HT1080 (cell line): Measurements from ENCODE around the gene SORBS1. TPM values are rescaled to one million over a fixed set of nuclear protein-coding genes. Genes with fewer than 3 reads are reported as not detected.
A peak's percentile ranks its signal among the peaks of the same experiment; 100 is the strongest.
"Not testable (repeated sequence)": the region's sequence is repeated elsewhere in the genome, so short reads cannot be mapped to it uniquely, and the experiment has no call there.

ENCODE experiments used
- DNase-seq: peaks from one replicate; pipeline ENCODE4 v3.0.0-alpha.2; 2015; ENCODE audit warnings: low read depth
- total RNA-seq: library from RNA; depleted of rRNA; stranded (reverse); fragments of >200 nt; shearing (Covaris generic); gene quantifications from 2 replicates; pipeline ENCODE4 v1.2.3, GENCODE V29; 2014

Gene SORBS1
- total RNA-seq, 1 experiment from 2014 or later: 0.76 TPM

DNA sequence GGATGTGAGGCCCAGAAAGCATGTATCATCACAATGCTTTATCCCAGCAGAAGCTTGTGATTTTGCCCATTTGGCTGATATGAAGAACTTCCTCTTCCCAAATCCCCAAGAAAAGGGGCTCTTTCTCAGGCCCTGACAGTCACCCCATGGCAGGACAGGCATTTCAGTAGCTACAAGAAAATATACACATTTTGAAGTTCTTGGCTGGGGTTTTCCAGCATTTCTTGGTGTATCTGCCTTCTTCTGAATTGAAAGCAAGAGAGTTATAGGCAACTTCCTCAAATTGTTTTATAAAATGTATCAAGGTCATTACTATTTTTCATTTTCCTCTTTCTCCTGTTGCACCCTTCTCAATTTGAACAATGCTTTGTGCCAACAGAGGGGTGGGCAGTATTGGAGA is 207.1 kb downstream of the SORBS1 start:
- no peak for DNase-seq

DNA sequence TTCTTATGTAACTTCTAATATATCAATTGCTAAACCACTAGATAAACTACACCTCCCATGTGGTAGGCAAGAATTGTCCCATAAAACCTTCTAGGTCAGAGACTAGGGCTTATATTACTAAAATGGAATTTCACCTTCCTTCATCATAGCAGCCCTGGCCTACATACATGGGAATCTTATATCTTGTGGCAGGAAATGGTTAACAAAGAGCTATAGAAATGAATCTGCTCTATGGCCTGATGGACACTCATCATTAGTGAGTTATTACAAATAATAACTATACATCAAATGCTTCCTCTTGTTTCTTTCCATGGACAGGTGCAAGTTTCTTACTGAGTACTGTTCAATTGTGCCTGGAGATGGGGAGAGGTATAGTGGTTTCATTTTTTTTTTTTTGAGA is 208.0 kb downstream of the SORBS1 start:
- no peak for DNase-seq

DNA sequence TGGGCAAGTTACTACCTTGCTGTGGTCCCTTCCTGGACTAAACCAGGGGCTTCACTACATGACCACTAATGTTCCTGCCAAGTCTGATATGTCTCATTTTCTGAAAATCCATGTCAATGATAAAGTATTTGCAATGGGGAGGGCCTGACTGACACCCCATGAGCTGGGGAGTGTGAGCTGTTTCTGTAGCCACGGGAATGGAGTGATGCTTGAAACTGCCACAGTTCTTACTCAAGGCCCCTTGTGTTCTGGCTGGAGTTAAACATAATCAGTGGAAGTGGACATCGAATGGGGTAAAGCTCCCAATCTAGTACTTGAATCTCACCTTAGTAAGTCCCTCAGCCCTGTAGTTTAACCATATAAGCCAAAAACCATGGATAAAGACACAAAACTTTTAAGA is 208.5 kb downstream of the SORBS1 start:
- DNase-seq: no peak

DNA sequence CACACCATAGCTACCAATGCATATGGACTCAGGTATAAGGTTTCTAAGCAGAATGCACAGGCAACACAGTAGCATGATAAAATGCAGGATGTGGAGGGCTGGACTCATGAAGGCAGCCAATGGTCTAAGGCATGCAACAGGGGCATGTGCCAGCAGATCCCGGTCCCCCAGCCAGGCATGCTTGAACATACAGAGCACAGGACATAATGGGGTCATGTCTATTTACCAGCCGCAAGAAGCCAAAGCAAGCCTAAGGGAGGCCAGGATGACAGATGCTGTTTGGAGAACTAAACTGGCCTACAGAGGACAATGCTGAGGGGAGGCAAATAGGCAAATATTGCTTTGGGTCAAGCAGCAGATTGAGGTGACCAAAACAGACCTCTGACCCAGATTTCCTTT is 210.3 kb downstream of the SORBS1 start:
- no peak for DNase-seq

DNA sequence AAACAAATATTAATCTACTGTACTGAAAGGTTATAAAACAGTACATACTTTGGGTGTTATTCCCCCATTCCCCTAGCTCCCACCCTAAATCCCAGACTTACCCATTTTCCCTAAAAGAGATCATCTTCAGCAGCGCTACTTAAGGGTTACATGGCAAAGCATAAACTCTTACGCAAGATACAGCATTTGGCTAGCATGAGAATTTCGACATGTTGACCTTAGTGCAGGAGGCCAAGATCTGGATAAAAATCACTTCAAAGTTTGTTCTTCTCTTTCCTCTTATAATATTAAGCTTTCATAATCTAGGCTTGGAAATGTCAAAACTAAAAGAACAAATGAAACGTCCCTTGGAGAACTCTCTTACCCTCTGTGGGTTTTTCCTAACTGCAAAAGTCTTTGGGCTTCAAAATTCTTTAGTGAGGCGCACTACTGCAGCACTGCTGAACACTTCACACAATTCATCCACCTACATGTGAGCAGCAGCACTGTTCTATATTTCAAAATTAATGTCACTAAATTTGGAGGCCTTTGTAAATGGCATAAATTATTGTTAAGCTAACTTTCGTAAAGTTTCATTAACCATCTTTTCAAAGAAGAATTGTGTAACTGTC is 210.8 kb downstream of the SORBS1 start:
- no peak for DNase-seq

DNA sequence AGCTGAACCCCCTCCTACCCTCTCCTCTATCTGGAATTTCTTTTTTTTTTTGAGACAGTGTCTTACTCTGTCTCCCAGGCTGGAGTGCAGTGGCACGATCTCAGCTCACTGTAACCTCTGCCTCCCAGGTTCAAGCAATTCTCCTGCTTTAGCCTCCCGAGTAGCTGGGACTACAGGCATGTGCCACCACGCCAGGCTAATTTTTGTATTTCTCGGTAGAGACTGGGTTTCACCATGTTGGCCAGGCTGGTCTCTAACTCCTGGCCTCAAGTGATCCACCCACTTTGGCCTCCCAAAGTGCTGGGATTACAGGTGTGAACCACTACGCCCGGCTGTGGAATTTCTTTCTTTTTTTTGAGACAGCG is 213.8 kb downstream of the SORBS1 start:
- not testable (repeated sequence) for DNase-seq

DNA sequence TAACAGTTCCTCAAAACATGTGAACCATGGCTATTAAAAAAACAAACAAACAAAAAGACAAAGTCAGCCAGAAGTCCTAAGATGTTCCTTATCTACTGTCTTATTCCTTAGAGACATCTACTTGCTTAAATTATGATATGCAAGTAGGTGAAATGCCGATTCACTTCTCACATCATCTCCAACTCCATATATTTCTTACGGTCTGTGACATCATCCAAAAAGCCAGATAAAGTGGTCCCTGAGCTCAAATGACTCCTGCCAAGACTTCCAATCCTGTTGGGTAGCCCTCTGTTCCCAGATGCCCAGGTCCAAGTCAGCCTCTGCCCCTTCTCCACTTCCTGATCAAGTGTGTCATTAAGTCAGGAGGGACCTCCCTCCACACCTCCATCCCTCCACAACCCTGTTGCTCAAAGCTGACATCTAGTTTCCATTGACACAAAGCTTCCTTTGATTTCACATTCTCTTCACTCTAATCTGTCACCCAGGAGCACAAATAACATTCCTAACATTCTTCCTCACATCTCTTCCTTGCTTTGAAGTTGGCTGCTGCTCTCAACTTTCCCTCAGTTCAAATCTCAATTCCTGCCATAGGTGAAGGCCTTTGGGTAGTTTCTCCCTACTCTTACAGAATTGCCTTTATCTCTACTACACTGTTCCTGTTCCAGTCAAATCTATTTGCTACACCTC is 214.3 kb downstream of the SORBS1 start:
- peak; percentile 64 for DNase-seq

DNA sequence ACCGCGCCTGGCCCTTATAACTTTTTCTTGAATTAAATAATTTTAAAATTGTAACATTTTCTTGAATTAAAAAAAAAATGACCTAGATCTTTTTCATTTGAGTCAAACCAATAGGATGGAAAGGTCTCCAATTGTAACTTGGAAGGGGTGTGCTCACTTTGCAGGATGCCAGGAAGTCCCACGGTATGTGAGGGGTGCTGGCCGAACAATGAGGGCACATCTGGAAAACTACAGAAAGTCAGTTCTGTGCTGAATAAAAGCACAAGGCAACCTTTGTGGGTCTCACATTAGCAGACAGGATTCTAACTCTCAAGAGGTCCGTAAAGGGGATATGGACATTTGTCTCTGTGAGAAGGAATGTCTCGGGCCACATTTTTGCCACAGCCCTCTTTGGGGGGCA is 217.6 kb downstream of the SORBS1 start:
- no peak for DNase-seq

DNA sequence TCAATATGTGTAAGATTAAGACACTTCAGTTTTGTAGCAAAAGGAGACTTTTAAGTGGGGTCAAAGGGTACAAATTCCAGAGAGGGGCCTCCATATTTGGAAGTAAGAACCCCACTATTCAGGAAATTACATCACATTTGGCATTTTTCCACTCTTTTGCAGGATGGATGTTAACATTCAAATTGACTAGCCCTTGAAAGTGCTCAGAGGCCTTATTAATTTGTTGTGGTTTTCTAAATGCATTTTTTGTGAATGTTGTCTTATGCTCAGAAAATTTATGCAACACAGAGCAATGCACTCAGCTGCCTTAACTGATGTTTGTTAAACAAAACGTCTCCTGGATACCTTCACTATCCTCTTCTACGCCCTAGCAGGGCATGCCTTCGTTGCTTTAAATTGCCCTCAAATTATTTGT is 219.4 kb downstream of the SORBS1 start:
- no peak for DNase-seq

DNA sequence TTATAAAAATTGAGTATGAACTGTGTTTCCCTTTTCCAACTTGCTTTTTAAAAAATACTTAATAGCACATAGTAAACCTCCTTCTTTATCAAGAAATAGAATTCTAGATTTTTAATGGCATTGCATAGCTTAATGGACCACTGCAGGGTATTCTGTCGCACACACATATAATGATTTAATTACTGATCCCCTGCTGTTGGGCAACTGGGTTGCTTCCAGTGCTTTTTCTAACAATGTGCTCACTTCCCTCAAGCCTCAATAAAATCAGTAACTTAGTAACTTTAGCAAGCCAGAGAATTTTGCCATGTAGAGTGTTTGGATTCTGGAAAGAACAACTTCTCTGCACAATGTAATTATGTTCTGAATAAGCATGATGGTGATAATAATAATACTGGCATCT is 221.3 kb downstream of the SORBS1 start:
- no peak for DNase-seq

DNA sequence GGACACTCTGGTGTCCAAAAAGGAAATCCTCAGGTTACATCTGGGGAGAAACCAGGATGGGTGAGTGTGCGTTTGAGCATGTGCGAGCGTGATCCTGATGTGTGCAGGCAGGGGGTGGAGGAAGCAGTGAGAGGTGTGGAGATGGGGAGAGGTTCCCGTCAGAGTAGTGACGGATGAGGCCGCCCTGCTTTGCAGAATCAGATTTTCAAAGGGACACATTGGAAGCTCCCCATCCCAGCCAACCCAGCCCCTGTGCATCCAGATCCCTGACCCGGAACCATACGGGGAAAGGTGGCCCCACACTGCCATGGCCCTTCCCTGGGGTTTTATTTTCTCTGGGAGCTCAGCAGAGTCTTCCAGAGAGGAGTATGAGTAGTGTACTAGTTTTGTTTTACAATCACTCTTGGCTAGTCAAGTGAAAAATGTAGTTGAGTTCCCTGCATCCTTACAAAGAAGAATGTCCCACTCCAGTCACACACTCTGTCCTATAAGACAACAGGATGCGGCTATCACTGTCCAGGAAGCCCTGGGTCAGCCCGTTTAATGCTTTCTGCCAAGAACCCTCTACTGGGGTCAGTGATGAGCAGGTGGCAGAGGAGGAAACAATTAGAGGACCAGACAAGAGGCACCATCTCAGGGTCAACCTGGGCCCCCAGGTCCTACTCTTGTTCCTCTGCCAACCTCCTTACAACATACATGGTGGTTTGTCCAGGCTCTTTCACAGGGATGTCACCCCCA is 223.6 kb downstream of the SORBS1 start:
- no peak for DNase-seq

DNA sequence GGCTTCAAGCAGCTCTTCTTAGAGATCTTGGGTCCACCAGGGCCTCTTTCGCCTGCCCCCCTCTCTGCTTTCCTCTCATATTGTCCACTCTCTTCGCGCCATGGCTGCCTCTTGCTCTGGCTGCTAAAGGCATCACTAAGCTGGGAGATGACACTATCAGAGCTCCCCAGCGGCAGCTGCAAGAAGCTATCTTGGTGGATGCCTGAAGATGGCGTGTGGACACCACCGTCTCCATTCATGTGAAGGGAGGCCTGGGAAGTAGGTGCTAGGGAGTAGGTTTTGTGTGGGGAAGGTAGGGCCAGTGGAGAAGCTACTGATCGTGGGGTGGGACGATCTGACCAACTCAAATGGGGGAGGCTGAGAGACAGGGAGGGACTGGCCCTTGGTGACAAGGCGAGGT is 224.5 kb downstream of the SORBS1 start:
- DNase-seq: no peak

DNA sequence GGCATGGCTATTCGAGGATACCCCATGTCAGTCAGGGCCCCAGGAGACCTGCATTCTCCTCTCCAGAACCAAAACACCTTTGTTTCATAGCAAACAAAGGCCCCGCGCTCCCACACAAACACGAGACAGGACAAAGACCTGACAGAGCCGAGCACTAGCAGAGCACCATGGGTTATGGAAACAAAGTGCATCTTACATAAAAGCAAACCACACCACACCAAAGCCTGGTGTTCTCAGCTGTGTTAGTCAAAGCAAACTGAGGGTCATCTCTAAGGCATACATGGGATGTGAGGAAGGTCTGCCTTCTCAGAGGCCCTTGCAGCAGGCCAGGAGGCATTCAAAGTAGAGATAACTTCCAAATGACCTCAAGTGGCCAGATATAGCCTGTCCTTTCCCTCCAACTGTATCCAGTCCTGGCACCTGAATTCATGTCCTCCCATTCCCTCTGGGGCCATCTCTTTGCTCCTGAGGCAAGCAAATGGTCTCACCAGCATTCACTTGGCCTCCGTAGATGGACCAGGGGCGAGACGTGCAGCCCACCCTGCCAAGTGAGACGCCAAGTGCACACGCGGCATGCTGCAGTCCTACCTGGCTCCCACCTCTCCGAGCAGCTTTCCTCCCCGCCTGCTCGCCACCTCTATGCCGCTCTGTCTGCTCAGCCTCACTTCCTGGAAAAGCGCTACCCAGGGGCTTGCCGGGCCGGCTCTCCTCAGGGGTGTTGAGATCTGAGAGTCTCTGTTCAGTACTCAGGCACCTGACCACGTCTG is 225.1 kb downstream of the SORBS1 start:
- no peak for DNase-seq

DNA sequence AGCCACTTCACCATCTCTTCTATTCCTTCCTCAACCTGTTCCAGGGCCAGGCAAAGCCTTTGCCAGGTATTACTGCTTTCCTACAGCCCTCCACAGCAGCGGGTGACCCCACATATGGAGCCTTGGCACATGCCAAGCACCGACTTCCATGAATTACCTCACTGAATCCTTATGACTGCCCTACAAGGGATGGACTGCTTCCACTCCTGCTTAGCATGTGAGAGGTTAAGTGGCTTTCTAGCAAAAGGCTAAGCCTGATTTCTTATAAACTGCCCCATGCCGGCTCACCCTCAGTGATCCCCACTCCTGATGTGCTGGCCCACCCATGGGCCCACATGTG is 226.4 kb downstream of the SORBS1 start:
- no peak for DNase-seq

DNA sequence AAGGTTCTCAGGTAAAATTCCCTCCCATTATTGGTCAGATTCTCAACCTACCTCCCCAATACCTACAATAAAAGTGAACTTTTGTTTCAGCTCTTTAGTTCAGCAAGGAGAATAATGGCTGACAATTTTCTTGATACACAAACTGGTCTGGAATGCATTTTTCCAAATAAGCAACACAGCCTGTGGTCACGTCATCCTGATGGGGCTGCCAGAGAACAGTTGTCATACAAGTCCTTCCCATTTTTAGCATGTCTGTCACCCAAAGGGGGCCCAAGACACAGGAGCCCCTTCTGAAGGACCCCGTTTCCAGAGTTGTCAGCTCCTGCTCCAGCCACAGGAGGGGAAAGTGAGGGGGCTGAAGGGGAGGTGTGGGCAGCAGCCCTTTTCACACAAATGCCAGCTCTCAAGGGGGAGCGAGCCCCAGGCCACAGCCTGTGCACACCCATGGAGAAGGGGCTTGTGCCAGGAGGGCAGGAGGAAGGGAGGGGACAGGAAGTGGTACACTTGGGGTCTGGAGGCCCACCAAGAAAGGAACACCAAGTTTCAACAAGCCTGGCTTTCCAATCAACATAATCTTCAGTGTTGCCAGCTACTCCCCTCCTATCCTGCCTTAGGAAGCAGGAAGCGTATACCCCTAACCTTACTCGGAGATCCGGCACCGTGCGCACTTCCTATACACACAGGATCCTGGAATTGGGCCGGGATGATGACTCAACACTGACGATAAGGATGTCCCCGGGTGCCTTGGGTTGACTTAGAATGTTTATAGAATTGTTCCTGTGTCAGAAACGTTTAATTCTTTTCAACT is 227.0 kb downstream of the SORBS1 start:
- peak; percentile 89 for DNase-seq

DNA sequence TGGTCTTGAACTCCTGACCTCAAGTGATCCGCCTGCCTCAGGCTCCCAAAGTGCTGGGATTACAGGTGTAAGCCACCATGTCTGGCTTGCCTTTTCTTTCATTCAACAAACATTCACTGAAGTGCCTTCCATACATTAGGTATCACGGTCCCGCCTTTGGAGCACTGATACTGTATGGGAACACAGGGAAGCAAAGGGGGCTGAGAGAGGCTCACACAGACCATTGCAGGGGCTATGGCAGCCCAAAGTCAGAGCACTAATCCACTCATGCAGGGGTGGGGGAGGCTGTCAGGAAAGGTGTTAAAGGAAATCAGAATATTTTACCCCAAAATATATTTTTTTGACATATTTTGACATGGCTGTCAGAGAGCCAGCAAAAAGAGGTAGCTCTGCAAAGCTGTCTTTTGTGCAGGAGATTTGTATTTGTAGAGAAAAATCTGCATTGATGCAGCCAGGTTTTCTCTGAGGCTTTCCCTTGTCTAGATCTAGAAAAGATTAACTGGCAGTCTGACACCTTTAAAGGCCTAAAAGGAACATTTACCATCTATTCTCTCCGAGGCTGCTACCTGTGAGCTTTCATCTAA is 228.4 kb downstream of the SORBS1 start:
- no peak for DNase-seq

DNA sequence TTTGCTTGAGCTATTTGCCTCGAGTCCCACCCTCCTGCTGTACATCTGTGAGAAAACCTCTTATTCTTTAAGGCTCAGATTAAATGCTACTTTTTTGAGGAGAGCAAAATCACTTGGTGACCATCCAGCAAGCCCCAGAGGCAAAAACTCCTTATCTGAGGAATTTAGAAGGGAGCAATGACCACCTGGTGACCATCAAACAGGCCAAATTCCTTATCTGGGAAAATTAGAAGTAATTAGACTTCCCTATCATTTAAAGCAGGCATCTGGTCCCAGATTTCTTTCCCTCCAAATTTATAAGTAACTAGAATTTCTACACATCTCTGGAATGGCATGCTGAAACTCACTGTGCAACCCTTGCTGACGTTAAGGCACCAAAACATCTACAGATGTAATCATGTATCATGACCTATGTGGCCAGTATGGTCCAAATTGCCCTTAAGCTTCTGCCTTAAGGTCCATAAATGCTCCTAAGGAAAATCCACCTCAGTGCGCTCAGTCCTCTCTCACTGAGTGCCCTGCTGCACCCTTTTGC is 229.5 kb downstream of the SORBS1 start:
- no peak for DNase-seq

DNA sequence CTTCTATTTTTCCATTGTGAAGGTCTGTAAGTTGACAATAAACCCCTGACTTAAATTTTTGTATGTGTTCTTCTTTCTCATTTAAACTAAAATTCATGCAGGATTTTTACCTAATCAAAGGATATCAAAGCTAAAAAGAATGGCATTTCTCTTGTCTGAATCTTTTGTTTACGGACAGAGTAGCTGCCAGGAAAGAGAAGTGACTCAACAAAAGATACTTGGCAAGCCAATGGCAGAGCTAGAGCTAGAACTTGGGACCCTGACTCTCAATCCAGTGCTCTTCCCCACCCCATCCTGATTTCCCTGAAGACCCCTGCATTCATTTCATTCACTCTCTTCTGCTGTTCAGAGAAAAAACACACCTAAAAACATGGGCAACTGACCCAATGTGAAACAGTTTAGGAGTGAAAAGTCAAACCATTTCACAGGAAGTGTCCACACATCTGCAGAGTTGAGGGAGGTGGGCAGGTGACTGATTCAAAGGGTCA is 230.2 kb downstream of the SORBS1 start:
- DNase-seq: no peak

DNA sequence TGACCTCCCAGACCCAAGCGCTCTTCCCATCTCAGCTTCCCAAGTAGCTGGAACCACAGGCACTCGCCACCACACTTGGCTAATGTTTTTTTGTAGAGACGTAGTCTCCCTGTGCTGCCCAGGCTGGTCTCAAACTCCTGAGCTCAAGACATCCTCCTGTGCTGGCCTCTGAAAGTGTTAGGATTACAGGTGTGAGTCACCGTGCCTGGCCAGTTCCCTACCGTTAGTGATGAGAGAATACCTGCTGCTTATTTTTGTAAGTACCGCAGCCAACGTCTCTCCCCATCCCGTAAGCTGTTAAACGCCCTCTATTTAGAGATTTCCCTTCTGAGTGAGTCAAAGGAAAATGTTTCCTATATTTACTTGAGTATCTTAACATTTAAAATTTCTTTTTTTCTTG is 231.9 kb downstream of the SORBS1 start:
- DNase-seq: no peak

DNA sequence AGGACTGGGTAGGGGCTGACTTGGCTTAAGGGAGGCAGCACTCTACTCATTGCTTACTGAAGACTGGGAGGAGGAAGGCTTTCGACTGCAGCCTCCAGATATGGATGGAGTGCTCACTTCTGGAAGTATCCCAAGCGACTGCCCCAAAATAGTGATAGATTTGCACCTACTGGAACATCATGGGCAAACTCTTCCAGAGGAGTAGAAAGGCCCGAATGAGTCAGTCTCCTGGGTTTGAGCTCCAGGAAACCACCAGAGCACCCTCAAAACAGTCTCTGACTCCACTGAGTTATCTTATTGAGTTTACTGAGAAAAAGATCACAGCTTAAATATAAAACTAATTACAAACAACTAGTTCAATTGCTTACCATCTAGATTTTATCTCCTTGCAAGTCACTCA is 233.2 kb downstream of the SORBS1 start:
- no peak for DNase-seq

DNA sequence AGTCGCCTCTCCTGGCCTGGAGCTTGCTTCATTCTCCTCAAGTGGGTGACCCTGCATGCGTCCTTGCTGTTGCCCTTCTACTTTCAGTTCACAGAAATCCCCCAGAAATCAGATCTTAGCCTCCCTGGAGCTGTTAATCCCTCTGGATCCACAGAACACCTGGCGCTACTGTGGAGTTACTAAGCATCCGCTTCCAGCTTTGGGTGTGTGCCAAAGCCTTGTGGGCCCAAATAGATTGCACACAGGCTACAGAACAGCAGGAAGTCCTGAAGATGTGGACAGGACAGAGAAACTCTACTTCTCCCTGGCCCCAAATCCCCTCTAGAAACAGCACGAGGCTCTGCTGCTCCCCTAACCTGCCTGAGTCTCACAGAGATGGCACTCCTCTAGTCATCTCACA is 233.8 kb downstream of the SORBS1 start:
- DNase-seq: peak; percentile 72
